Right lobe of liver (tissue), 4 donors: ENCODE measurements around the gene SLC39A1.

Experiments
- CTCF ChIP-seq, 4 donors: fragments of 200-600 bp in 3 of 4; fragments of 450-650 bp in 1 of 4; IDR thresholded peaks; one replicate each; pipeline versions ENCODE4 v1.5.1 to v1.8.0; 2016 to 2022; ENCODE audit warnings: antibody characterized with exemption in 4 of 4, mild to moderate bottlenecking in 2 of 4
- POLR2A ChIP-seq: fragments of 450-650 bp; IDR thresholded peaks from one replicate; pipeline ENCODE4 v1.6.1; 2017; ENCODE audit warnings: antibody characterized with exemption, mild to moderate bottlenecking
- donor health status: DM: no; HTN: no; CAD: no.
- donor health status: DM: no; HTN: no; CAD: no.
- donor health status: DM: no; HTN: yes; CAD: no.

- TF ChIP-seq CTCF (IDR thresholded peaks at IDR 0.05) (no peak), POLR2A (no peak)
These were observed 27.1 kb downstream of the SLC39A1 start for GRCh38 chr1:153936011-153936802.
